Transverse colon (tissue), 4 donors: ENCODE data around the gene LCP2. TPM values are rescaled to one million over a fixed set of nuclear protein-coding genes. Genes with fewer than 3 reads are reported as not detected.

Experiments used
- DNase-seq: peaks from one replicate; pipeline ENCODE4 v3.0.0-alpha.2; 2019
- H3K27ac ChIP-seq, 4 donors: fragments of 200-600 bp; sonication (generic); 2 replicates each; pipeline ENCODE4 v1.5.1; 2016 to 2018; ENCODE audit warnings: inconsistent platforms in 4 of 4
- H3K27me3 ChIP-seq: fragments of 200-600 bp; sonication (generic); 2 replicates; pipeline ENCODE4 v1.5.1; 2017; ENCODE audit warnings: inconsistent platforms
- H3K36me3 ChIP-seq, 4 donors: fragments of 200-600 bp; sonication (generic); 2 replicates each; pipeline ENCODE4 v1.5.1; 2017 to 2019; ENCODE audit warnings: inconsistent platforms in 4 of 4
- H3K4me1 ChIP-seq, 4 donors: fragments of 200-600 bp; sonication (generic); 2 replicates each; pipeline ENCODE4 v1.5.1; 2017 to 2020; ENCODE audit warnings: inconsistent platforms in 4 of 4
- H3K4me3 ChIP-seq, 4 donors: fragments of 200-600 bp; sonication (generic); 1 replicate in 1 of 4; 2 replicates in 3 of 4; pipeline versions ENCODE4 v1.5.1 to v1.6.1; 2017 to 2019; ENCODE audit warnings: inconsistent platforms in 4 of 4
- H3K9me3 ChIP-seq, 2 donors: fragments of 200-600 bp; sonication (generic); 2 replicates each; pipeline ENCODE4 v1.5.1; 2017 to 2019; ENCODE audit warnings: inconsistent platforms in 2 of 2
- CTCF ChIP-seq, 5 experiments: fragments of 200-600 bp in 3 of 5; fragments of 450-650 bp in 2 of 5; sonication (generic) in 3 of 5; IDR thresholded peaks; 1 replicate in 2 of 5; 2 replicates in 3 of 5; pipeline ENCODE4 v1.5.1; 2016 to 2017; ENCODE audit warnings: antibody characterized with exemption in 5 of 5, inconsistent platforms in 3 of 5, mild to moderate bottlenecking in 2 of 5, moderate library complexity in 1 of 5
- EP300 ChIP-seq: sonication (generic); formaldehyde crosslinking; IDR thresholded peaks from one replicate; pipeline ENCODE4 v1.6.1; 2017; ENCODE audit warnings: antibody characterized with exemption, low read depth
- POLR2A ChIP-seq: fragments of 450-650 bp; IDR thresholded peaks from one replicate; pipeline ENCODE4 v1.6.1; 2016; ENCODE audit warnings: antibody characterized with exemption, mild to moderate bottlenecking, moderate library complexity
- POLR2AphosphoS5 ChIP-seq, 3 donors: sonication (generic); formaldehyde crosslinking; IDR thresholded peaks; one replicate each; pipeline ENCODE4 v1.6.1; 2016; ENCODE audit warnings: antibody characterized with exemption in 3 of 3
- WGBS, 2 donors: methylation state at CpG; one replicate each; pipeline ENCODE4 v1.1.5; 2018; ENCODE audit warnings: low coverage in 1 of 2; 5-methylcytosine and 5-hydroxymethylcytosine counted together
- in situ Hi-C, 4 donors: fragments of 200-750 bp; cut with MboI; loops; one replicate each; pipeline versions ENCODE4 v1.15.0 to v1.15.1; 2017; ENCODE audit warnings: low sequenced_read_pairs in 3 of 4, low pct_ligation_motif_present in 1 of 4, low pct_unique_long_range_greater_than_20kb in 1 of 4
- intact Hi-C: fragments of 100-400 bp; cut with DNase I; formaldehyde crosslinking; loops from one replicate; pipeline ENCODE4 v1.15.1; 2023; ENCODE audit warnings: low total_unique reads
- total RNA-seq, 4 donors: library from RNA; depleted of rRNA; stranded (reverse); fragments of >200 nt; gene quantifications; one replicate each; pipeline ENCODE4 v1.1.0, GENCODE V29; 2016

Gene LCP2
- total RNA-seq, 4 donors from 2014 or later: 2.6 to 33.0 (median 23.3) TPM

DNA sequence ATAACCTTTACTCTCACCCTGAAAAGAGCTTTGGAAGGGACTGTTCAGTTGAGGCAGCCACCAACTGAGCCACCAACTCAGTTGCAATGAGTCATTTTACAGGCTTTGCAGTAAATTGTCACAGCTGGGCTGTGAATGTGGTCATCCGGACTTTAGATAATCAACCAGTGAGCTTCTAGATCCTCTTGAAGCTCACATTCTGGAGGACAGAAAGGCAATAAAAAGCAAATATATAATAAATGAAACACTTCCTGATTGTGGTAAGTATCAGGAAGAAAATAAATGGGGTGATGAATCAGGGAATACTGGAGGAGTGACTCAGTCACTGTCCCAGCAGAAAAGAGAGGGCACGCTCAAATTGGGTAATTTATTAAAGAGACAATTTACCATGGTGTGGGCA, 78.0 kb downstream of the LCP2 start:
- no peaks in the 10 kb centered on the region for H3K36me3 ChIP-seq
- H3K27ac ChIP-seq: no peak overlapping the region
- no peaks in the 10 kb centered on the region for H3K27me3 ChIP-seq
- in situ Hi-C loops: loop anchor here in 2 of 4 donors (5.0 to 10.0 kb wide), 3 partner anchors 48 to 195 kb away; no protein-coding TSS in a partner anchor
- intact Hi-C loops: loop anchor here (5.0 kb wide), 1 partner anchor 203 kb away; no protein-coding TSS in a partner anchor
- WGBS, 2 donors: 40 to 67% methylated on average over 2 of the region's 2 CpGs
- no peak overlapping the region for H3K4me3 ChIP-seq
- DNase-seq: no peak
- TF ChIP-seq CTCF (IDR thresholded peaks at IDR 0.05): no peak
- no peaks in the 10 kb centered on the region for H3K9me3 ChIP-seq
- H3K4me1 ChIP-seq: peaks cover 0 to 5% (median 2%) of the 10 kb centered on the region in 4 donors

DNA sequence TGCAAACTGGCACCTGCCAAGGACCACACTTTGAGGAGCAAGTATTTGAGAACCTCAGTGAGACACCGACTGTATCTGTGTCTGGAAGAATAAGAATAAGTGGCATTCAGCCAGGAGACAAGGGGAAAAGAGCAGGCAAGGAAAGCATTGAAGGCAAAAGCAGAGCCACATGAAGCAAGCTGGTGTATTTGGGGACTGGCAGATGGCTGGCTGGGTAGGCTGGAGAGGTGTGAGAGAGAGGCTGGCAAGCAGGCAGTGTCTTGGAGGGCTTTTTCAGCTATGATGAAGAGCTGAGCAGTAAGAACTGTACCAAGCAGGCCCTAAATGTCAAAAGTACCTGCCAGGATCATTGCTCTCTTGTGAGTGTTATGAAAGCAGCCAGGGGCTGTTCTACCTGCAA, 78.9 kb downstream of the LCP2 start:
- in situ Hi-C loops: no loop called here
- Histone ChIP-seq H3K27me3 (no peaks in the 10 kb centered on the region), H3K4me1 (peaks cover 0 to 5% (median 2%) of the 10 kb centered on the region in 4 donors), H3K4me3 (no peak overlapping the region), H3K9me3 (no peaks in the 10 kb centered on the region), H3K36me3 (no peaks in the 10 kb centered on the region), H3K27ac (no peak overlapping the region)
- TF ChIP-seq POLR2AphosphoS5 (IDR thresholded peaks at IDR 0.05) (no peak), CTCF (IDR thresholded peaks at IDR 0.05) (no peak), EP300 (no peak), POLR2A (no peak)
- WGBS, 2 donors: 70% methylated on average over 1 of the region's 1 CpG; no CpG with 5 or more reads in 1 of the 2 donors
- DNase-seq: no peak
- intact Hi-C loops: no loop called here

- intact Hi-C loops: no loop called here
- 84 to 100% methylated on average over 3 to 5 of the region's 5 CpGs for WGBS, 2 donors
- no peak for DNase-seq
- Histone ChIP-seq H3K36me3 (no peaks in the 10 kb centered on the region), H3K27ac (no peak overlapping the region), H3K9me3 (no peaks in the 10 kb centered on the region), H3K4me3 (no peak overlapping the region), H3K27me3 (no peaks in the 10 kb centered on the region), H3K4me1 (peaks cover 0 to 5% (median 2%) of the 10 kb centered on the region in 4 donors)
- no peak for TF ChIP-seq POLR2A
- TF ChIP-seq POLR2AphosphoS5 (IDR thresholded peaks at IDR 0.05): no peak
- no peak for TF ChIP-seq EP300
- no peak for TF ChIP-seq CTCF (IDR thresholded peaks at IDR 0.05)
- in situ Hi-C loops: no loop called here
Measured at GRCh38 chr5:170217831-170218230, 79.7 kb downstream of the LCP2 start.

GRCh38 chr5:170216257-170216864, 81.2 kb downstream of the LCP2 start:
- Histone ChIP-seq H3K27me3 (no peaks in the 10 kb centered on the region), H3K4me3 (no peak overlapping the region), H3K9me3 (no peaks in the 10 kb centered on the region), H3K4me1 (peaks cover 0 to 5% (median 2%) of the 10 kb centered on the region in 4 donors), H3K36me3 (no peaks in the 10 kb centered on the region), H3K27ac (no peak overlapping the region)
- TF ChIP-seq POLR2AphosphoS5 (IDR thresholded peaks at IDR 0.05) (no peak), CTCF (IDR thresholded peaks at IDR 0.05) (peak in 2 of 5 experiments; percentile 19 to 25)
- in situ Hi-C loops: no loop called here
- intact Hi-C loops: no loop called here
- no peak for DNase-seq
